ENCODE measurements around the gene TMEM245.
"Not testable (repeated sequence)": the region's sequence is repeated elsewhere in the genome, so short reads cannot be mapped to it uniquely, and the experiment has no call there.

The TMEM245 gene

GRCh38 chr9:109129470-109130197 lies 9.9 kb upstream of the TMEM245 start:
- no peak for DNase-seq

- DNase-seq: not testable (repeated sequence)
Observed at GRCh38 chr9:109126671-109127070, 6.9 kb upstream of the TMEM245 start.

GRCh38 chr9:109124121-109124520 lies 4.4 kb upstream of the TMEM245 start:
- no peak for DNase-seq

GRCh38 chr9:109122726-109123621 lies 3.2 kb upstream of the TMEM245 start:
- DNase-seq: no peak

DNA sequence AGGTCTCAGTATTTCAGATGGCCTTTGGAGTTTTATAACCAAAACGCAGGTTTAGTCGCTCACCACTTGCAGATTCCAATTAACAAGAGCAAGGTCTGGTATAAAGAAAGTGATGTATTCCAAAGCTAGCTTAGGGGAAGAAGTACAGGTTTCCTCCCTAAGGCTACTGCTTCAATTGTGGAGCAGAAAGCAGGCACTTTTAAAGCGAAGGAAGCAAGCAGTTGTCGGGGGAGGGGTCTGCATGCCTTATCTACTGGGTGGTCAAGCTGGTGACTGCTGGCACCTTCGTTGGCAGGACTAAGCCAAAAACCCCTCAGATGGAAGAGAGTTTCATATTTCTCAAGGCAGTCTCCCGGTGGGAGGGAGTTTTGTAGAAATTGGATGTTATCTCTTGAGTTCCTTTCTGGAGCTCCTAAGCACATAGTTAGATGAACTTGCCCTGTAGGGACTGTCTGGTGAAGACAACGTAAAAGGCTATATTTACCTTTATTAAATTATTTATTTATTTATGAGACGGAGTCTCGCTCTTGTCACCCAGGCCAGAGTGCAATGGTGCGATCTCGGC lies 1.6 kb upstream of the TMEM245 start:
- no peak for DNase-seq

DNA sequence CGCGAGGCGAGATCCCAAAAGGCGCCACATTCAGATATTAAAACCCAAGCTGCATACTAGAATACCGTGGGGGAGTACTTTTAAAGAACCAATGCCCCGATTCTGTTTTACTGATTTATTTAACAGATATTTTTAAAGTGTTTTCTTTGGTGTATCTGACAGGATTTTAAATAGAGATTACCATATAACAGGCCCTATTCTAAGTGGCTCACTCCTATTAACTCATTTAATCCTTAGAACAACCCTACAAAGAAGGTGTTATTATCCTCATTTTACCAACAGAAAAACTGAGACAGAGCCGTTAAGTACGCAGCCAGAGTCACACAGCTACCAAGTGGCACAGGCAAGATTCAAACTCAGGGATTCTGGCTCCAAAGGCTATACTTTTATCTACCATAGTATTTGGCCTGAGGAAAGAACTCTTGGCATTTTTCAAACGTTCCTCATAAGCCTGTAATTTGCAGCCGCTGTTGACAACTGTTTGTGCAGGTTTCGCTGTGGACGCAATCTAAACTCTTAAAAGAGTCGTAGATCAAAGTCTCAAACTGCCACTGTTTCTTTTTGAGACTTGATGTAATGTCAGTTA lies 550 bp upstream of the TMEM245 start:
- DNase-seq: no peak

GRCh38 chr9:109118808-109119438 lies 824 bp downstream of the TMEM245 start:
- no peak for DNase-seq

- no peak for DNase-seq
Observed at GRCh38 chr9:109117856-109118807, 1.6 kb downstream of the TMEM245 start.

DNA sequence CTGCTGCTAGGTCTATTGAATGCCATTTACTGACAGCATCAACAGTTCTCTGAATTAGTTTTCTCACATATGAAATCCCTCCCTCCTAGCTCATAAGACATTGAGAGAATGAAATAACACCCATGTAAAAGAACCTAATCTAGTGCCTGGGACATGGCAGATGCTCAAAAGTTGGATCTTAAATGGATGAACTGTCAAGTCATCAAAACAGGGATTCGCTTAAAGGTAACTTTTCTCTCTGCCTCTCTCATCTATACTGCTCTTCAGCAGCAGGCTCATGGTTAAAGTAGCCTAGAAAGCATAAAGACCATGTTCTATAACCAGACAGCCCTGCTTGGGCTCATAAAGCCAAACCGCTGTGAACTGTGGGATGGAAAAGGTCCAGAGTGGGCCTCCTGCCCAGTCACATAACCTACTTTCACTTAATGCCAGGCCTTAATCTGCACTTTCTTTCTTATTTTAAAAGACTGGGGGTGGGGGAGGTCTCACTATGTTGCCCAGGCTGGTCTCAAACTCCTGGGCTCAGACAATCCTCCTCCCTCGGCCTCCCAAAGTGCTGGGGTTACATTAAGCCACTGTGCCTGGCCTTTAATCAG lies 3.7 kb downstream of the TMEM245 start:
- no peak for DNase-seq

DNA sequence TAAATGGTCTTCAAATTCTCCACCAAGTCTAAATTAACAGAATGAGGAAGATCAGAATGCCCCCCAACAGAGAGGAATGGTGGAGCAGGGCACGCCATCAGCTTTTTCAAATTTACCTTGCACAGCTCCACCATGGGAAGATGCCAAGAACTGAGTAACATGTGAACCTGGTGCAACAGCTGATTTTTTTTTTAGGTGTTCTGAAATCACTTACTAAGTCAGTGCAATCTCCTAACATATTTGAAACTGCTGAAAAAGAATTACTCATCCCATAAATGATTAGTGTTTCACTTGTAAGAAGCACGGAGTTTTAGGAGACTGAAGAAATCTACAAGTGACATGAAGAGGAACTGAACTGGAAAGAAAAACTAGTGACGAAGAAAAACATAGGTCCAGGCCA lies 5.1 kb downstream of the TMEM245 start:
- DNase-seq: no peak

- DNase-seq: no peak
Observed at GRCh38 chr9:109113892-109114609, 5.7 kb downstream of the TMEM245 start.

- no peak for DNase-seq
Observed at GRCh38 chr9:109113254-109113653, 6.5 kb downstream of the TMEM245 start.

DNA sequence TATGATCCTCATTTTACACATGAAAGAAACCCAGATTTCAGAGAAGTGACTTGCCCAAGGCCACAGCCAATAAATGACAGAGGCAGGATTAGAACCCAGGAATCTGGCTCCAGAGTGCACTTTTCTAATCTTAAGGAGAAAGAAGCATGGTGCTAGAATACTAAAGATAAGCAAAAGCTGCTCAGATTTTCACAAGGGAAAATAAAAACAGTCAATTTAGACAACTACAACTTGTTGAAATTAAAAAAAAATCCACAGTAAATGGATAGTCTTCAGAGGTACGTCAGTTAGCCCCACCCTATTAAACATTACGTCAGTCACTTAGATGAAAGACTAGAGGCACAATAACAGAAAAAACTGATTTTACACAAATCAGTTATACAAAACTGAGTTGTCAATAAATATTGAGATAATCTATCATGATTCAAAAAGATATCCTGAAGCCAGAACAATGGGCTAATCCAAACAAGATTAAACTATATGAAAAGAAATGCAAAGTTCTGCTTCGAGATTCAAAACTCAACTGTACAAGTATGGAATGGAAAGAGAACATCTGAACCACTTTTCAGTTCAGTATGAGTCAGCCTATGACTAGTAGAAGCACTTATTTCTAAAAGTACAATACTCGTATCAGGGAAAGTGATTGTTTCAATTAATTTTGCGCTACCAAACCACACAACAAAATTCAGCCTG lies 9.3 kb downstream of the TMEM245 start:
- DNase-seq: no peak

GRCh38 chr9:109109967-109110328 lies 9.8 kb downstream of the TMEM245 start:
- no peak for DNase-seq

GRCh38 chr9:109108318-109108717 lies 11.4 kb downstream of the TMEM245 start:
- no peak for DNase-seq

DNA sequence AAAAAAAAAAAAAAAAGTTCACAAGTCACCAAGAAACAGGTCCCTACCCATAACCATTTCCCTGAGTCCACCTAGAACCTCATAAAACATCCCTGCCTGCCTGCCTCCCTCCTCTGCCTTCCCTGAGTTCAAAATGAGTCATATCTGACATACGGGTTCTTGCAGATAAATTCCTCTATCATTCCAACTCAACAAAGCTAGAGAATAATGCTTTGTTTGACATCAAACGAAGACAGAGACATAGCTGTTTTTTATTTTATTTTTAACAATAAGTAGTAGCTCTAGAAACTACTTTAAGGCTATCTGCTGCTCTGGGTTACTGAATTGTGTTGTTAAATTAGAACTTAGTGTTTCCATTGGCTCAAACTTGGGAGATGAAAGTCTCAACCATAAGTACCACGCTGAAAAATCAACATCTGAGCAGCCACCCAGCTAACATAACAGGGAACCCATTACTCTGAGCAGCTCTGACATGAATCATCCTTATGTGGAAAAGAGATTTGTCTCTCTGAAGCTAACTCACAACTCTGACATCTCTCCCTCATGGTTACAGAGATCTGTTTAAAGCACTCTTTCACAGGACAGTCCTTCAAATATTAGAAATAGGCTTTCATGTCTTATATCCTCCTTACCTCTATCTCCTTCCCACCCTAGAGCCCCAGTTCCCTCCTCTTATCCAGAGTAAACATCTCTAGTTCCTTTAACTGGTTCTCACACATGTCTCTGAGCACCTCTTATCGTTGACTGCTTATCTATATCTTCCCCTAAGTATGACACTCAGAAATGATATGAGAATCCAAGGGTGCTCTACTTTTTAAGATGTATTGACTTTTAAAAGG lies 12.1 kb downstream of the TMEM245 start:
- no peak for DNase-seq

DNA sequence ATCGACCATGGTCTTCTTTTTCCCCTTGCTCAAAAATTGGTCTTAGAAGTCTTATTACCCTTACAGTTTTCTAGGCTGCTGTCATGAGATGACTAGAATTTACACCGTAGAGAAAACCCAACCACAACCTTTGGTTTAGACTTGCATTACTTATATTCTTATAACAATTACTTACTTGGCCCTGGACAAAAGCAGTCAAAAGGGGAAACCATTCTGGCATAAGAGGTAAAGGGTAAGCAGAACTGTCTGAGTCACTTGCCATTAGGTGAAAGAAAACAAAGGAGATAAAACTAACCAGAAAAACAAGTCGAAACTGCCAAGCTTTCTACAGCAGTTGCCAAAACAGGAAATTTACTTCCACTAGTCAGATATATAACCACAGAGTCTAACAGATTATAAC lies 17.9 kb downstream of the TMEM245 start:
- DNase-seq: no peak

DNA sequence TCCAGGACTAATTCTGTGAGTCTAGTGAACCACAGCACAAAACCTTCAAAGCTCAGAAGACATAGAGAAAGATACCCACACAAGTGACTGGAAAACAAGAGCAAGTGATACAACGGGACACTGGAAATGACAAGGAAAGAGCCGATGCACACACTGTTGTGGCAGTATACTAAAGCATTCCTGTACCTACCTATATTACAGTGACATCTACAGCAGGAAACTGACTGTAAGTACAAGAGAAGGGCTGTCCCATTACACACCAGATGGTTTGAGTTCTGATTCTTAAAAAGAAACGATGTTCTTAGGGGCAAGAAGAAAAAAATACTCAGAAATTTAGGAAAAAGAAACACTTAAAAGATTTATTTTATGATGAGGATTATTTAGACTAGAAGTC lies 18.5 kb downstream of the TMEM245 start:
- no peak for DNase-seq

DNA sequence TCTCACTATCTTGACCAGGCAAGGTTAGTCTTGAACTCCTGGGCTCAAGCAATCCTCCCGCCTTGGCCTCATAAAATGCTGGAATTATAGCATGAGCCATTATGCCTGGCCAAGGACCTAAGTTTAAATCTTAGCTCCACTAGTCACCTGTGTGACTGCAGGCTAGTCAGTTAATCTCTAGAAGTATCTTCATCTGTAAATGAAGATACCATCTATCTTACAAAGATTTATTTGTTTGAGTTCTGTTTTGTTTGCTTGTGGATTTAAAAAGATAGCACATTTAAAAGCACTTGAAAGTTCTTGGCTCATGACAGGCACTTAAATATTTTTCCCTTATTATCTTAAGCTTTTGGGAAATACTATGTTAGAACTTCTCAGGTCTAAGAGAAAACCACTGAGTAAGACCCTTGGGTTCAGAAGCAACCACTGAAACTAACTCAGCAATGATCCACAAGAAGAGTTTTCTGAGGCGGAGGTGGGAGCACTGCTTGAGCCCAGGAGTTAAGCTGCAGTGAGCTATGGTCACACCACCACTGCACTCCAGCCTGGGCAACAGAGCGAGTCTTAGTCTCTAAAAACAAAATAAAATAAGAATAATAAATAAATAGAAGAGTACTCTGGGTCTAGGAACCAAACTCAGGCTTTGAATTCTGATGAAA lies 19.1 kb downstream of the TMEM245 start:
- no peak for DNase-seq
